PC-3 (cell line): ENCODE measurements around the gene RFTN1.

ENCODE experiments used
- CTCF ChIP-seq: fragments of 300-600 bp; sonication (generic); conservative IDR thresholded peaks from 2 replicates; pipeline ENCODE4 v1.5.1; 2017; ENCODE audit warnings: antibody characterized with exemption, low read depth, mild to moderate bottlenecking, low read length
- EZH2 ChIP-seq: fragments of 300-600 bp; sonication (generic); IDR thresholded peaks from one replicate; pipeline ENCODE4 v1.6.1; 2017; ENCODE audit warnings: antibody characterized with exemption, mild to moderate bottlenecking, low read length; ENCODE audit not compliant: unreplicated experiment
- EZH2phosphoT487 ChIP-seq: fragments of 300-600 bp; sonication (generic); IDR thresholded peaks from 2 replicates; pipeline ENCODE4 v1.6.1; 2018; ENCODE audit warnings: mild to moderate bottlenecking, antibody characterized with exemption, low read length, borderline replicate concordance

GRCh38 chr3:16545413-16546185 lies 32.1 kb upstream of the RFTN1 start:
- TF ChIP-seq CTCF = no peak
- no peak for TF ChIP-seq EZH2phosphoT487
- no peak for TF ChIP-seq EZH2
